Ramos (cell line): ENCODE data around the gene PCP4.
"Not testable (repeated sequence)": the region's sequence is repeated elsewhere in the genome, so short reads cannot be mapped to it uniquely, and the experiment has no call there.

ENCODE experiments used
- in situ Hi-C: fragments of 300-500 bp; cut with MboI; formaldehyde crosslinking; loops from one replicate; pipeline ENCODE4 v1.14.3; 2022; ENCODE audit warnings: low sequenced_read_pairs; ENCODE audit not compliant: unreplicated experiment

PCP4 gene

GRCh38 chr21:39860600-39860999 lies 6.6 kb upstream of the PCP4 start:
- in situ Hi-C loops: no loop called here

GRCh38 chr21:39863111-39863510 lies 4.1 kb upstream of the PCP4 start:
- in situ Hi-C loops: no loop called here

GRCh38 chr21:39866093-39866492 lies 1.1 kb upstream of the PCP4 start:
- in situ Hi-C loops: no loop called here

- in situ Hi-C loops: no loop called here
These were observed 2.0 kb downstream of the PCP4 start for GRCh38 chr21:39869141-39869818.

GRCh38 chr21:39873687-39874086 lies 6.4 kb downstream of the PCP4 start:
- in situ Hi-C loops: no loop called here

GRCh38 chr21:39874206-39874605 lies 7.0 kb downstream of the PCP4 start:
- in situ Hi-C loops: no loop called here

GRCh38 chr21:39874759-39875158 lies 7.5 kb downstream of the PCP4 start:
- in situ Hi-C loops: no loop called here

- in situ Hi-C loops: no loop called here
These were observed 14.4 kb downstream of the PCP4 start for GRCh38 chr21:39881661-39882060.

GRCh38 chr21:39882151-39882838 lies 15.1 kb downstream of the PCP4 start:
- in situ Hi-C loops: no loop called here

- in situ Hi-C loops: no loop called here
These were observed 15.6 kb downstream of the PCP4 start for GRCh38 chr21:39882839-39883195.

GRCh38 chr21:39885119-39885848 lies 18.0 kb downstream of the PCP4 start:
- in situ Hi-C loops: no loop called here

GRCh38 chr21:39888848-39889247 lies 21.6 kb downstream of the PCP4 start:
- in situ Hi-C loops: no loop called here

GRCh38 chr21:39891111-39891510 lies 23.9 kb downstream of the PCP4 start:
- in situ Hi-C loops: no loop called here

GRCh38 chr21:39891863-39892262 lies 24.6 kb downstream of the PCP4 start:
- in situ Hi-C loops: not testable (repeated sequence)

- in situ Hi-C loops: no loop called here
These were observed 33.3 kb downstream of the PCP4 start for GRCh38 chr21:39900491-39900890.

- in situ Hi-C loops: no loop called here
These were observed 33.7 kb downstream of the PCP4 start for GRCh38 chr21:39900911-39901310.

GRCh38 chr21:39902986-39903385 lies 35.7 kb downstream of the PCP4 start:
- in situ Hi-C loops: no loop called here

- in situ Hi-C loops: no loop called here
These were observed 37.2 kb downstream of the PCP4 start for GRCh38 chr21:39904457-39904856.

- in situ Hi-C loops: no loop called here
These were observed 41.2 kb downstream of the PCP4 start for GRCh38 chr21:39908265-39908923.

- in situ Hi-C loops: no loop called here
These were observed 44.3 kb downstream of the PCP4 start for GRCh38 chr21:39911286-39912199.
